GM21576 (cell line): Measurements from ENCODE around the gene SLC4A4.
"Not testable (repeated sequence)": the region's sequence is repeated elsewhere in the genome, so short reads cannot be mapped to it uniquely, and the experiment has no call there.

Source experiments
- ATAC-seq: cut with Tn5 transposase; IDR thresholded peaks from one replicate; pipeline ENCODE4 v1.9.1; 2021; ENCODE audit warnings: mild to moderate bottlenecking, moderate library complexity; ENCODE audit not compliant: unreplicated experiment

SLC4A4 gene

GRCh38 chr4:71406459-71406963 is 67.7 kb downstream of the SLC4A4 start:
- no peak for ATAC-seq

- not testable (repeated sequence) for ATAC-seq
Measured at GRCh38 chr4:71408961-71409360, 70.1 kb downstream of the SLC4A4 start.

GRCh38 chr4:71411981-71412380 is 73.2 kb downstream of the SLC4A4 start:
- ATAC-seq: no peak

GRCh38 chr4:71415491-71415890 is 76.7 kb downstream of the SLC4A4 start:
- ATAC-seq: no peak

- ATAC-seq: no peak
Measured at GRCh38 chr4:71417150-71417549, 78.3 kb downstream of the SLC4A4 start.

GRCh38 chr4:71426381-71427042 is 87.7 kb downstream of the SLC4A4 start:
- no peak for ATAC-seq

GRCh38 chr4:71429106-71429505 is 90.3 kb downstream of the SLC4A4 start:
- no peak for ATAC-seq

GRCh38 chr4:71429962-71430361 is 91.1 kb downstream of the SLC4A4 start:
- ATAC-seq: no peak

- no peak for ATAC-seq
Measured at GRCh38 chr4:71430609-71431008, 91.8 kb downstream of the SLC4A4 start.

GRCh38 chr4:71440612-71441011 is 101.8 kb downstream of the SLC4A4 start:
- ATAC-seq: no peak

GRCh38 chr4:71441186-71442169 is 102.7 kb downstream of the SLC4A4 start:
- no peak for ATAC-seq

- no peak for ATAC-seq
Measured at GRCh38 chr4:71442336-71442735, 103.5 kb downstream of the SLC4A4 start.

- no peak for ATAC-seq
Measured at GRCh38 chr4:71444395-71444794, 105.6 kb downstream of the SLC4A4 start.

- no peak for ATAC-seq
Measured at GRCh38 chr4:71445811-71446210, 107.0 kb downstream of the SLC4A4 start.

- ATAC-seq: no peak
Measured at GRCh38 chr4:71446479-71447081, 107.8 kb downstream of the SLC4A4 start.

GRCh38 chr4:71449040-71449439 is 110.2 kb downstream of the SLC4A4 start:
- no peak for ATAC-seq

GRCh38 chr4:71449878-71450277 is 111.1 kb downstream of the SLC4A4 start:
- ATAC-seq: no peak

GRCh38 chr4:71453531-71453930 is 114.7 kb downstream of the SLC4A4 start:
- ATAC-seq: no peak

GRCh38 chr4:71456841-71457240 is 118.0 kb downstream of the SLC4A4 start:
- no peak for ATAC-seq

- ATAC-seq: no peak
Measured at GRCh38 chr4:71460371-71460770, 121.6 kb downstream of the SLC4A4 start.

- no peak for ATAC-seq
Measured at GRCh38 chr4:71461422-71461821, 122.6 kb downstream of the SLC4A4 start.
